ENCODE measurements around the gene TSN. TPM values are rescaled to one million over a fixed set of nuclear protein-coding genes. Genes with fewer than 3 reads are reported as not detected.
A peak's percentile ranks its signal among the peaks of the same experiment; 100 is the strongest.

Gene TSN
- total and polyA plus RNA-seq, 2 experiments from 2014 or later, result 62.5 to 94.8 TPM

- Mint-ChIP-seq H3K27ac (peak overlapping the region; percentile 53), H3K36me3 (ENCODE audit: low read depth) (no peaks in the 10 kb centered on the region; the same call in 1 of the 3 replicates), H3K9me3 (peaks cover 9% of the 10 kb centered on the region; the same call in 2 of the 3 replicates), H3K27me3 (ENCODE audit: insufficient read depth, low read depth, poor library complexity) (peaks cover 9% of the 10 kb centered on the region), H3K4me1 (peaks cover 33% of the 10 kb centered on the region), H3K4me3 (peak overlapping the region; percentile 23; the same call in 1 of the 3 replicates)
- no peaks in the 10 kb centered on the region; the same call in 1 of the 2 replicates for H3F3A ChIP-seq (replicated peaks; ENCODE audit: low read depth)
- ATAC-seq (peak; percentile 16; the same call in 1 of the 3 replicates), DNase-seq (ENCODE audit: low spot score) (peak; percentile 28)
- H3K27me3 ChIP-seq (ENCODE audit: insufficient read depth), result no peaks in the 10 kb centered on the region
- peak overlapping the region; percentile 16 for H3K4me2 ChIP-seq
- H4K20me1 ChIP-seq (replicated peaks; ENCODE audit: insufficient read depth), result no peaks in the 10 kb centered on the region
- H3K4me1 ChIP-seq (ENCODE audit: insufficient read depth), result peaks cover 34% of the 10 kb centered on the region
- H3K79me2 ChIP-seq (replicated peaks; ENCODE audit: insufficient read depth), result no peaks in the 10 kb centered on the region
- TF ChIP-seq NANOG (IDR thresholded peaks at IDR 0.05; ENCODE audit: borderline replicate concordance) (peak; percentile 60; the same call in 1 of the 2 replicates), POLR2AphosphoS5 (IDR thresholded peaks at IDR 0.05; ENCODE audit: low read depth) (no peak)
- peak overlapping the region; percentile 5 for H3K4me3 ChIP-seq
- H3K27ac ChIP-seq (ENCODE audit: low read depth), result peak overlapping the region; percentile 93
- no peaks in the 10 kb centered on the region for H3K36me3 ChIP-seq (ENCODE audit: insufficient read depth)
- H2AFZ ChIP-seq, result no peak overlapping the region
- H3K9me2 ChIP-seq (ENCODE audit: insufficient read depth), result no peaks in the 10 kb centered on the region; the same call in 1 of the 2 replicates
These were observed 36.4 kb downstream of the TSN start for GRCh38 chr2:121791801-121792221.

GRCh38 chr2:121793816-121794215 lies 38.4 kb downstream of the TSN start:
- no peaks in the 10 kb centered on the region for H4K20me1 ChIP-seq (replicated peaks; ENCODE audit: insufficient read depth)
- H3K9me2 ChIP-seq (ENCODE audit: insufficient read depth), result no peaks in the 10 kb centered on the region; the same call in 1 of the 2 replicates
- H2AFZ ChIP-seq, result no peak overlapping the region
- H3K36me3 Mint-ChIP-seq (ENCODE audit: low read depth), result peaks cover 3% of the 10 kb centered on the region; the same call in 1 of the 3 replicates
- H3K9me3 Mint-ChIP-seq, result peaks cover 1% of the 10 kb centered on the region; the same call in 1 of the 3 replicates
- no peaks in the 10 kb centered on the region for H3K36me3 ChIP-seq (ENCODE audit: insufficient read depth)
- no peak for ATAC-seq
- H3K4me3 ChIP-seq, result no peak overlapping the region
- DNase-seq (ENCODE audit: low spot score), result no peak
- H3K27me3 ChIP-seq (ENCODE audit: insufficient read depth), result no peaks in the 10 kb centered on the region
- H3K79me2 ChIP-seq (replicated peaks; ENCODE audit: insufficient read depth), result no peaks in the 10 kb centered on the region
- H3K4me3 Mint-ChIP-seq, result no peak overlapping the region
- no peak overlapping the region; the same call in 1 of the 2 replicates for H3K27ac Mint-ChIP-seq
- no peaks in the 10 kb centered on the region; the same call in 1 of the 2 replicates for H3F3A ChIP-seq (replicated peaks; ENCODE audit: low read depth)
- peaks cover 6% of the 10 kb centered on the region for H3K27me3 Mint-ChIP-seq (ENCODE audit: insufficient read depth, low read depth, poor library complexity)
- peaks cover 33% of the 10 kb centered on the region for H3K4me1 Mint-ChIP-seq
- no peak overlapping the region for H3K4me2 ChIP-seq
- H3K27ac ChIP-seq (ENCODE audit: low read depth), result 0 out of 2 replicates have a peak overlapping the region, but pooled peaks have one; percentile 93
- H3K4me1 ChIP-seq (ENCODE audit: insufficient read depth), result peaks cover 34% of the 10 kb centered on the region
- no peak for TF ChIP-seq POLR2AphosphoS5 (IDR thresholded peaks at IDR 0.05; ENCODE audit: low read depth)
- no peak for TF ChIP-seq ZNF114 (CRISPR knock-in tag; IDR thresholded peaks at IDR 0.05)
- no peak for TF ChIP-seq EZH2 (IDR thresholded peaks at IDR 0.05; ENCODE audit: low read depth, unreplicated experiment)
- no peak for TF ChIP-seq STAT1 (IDR thresholded peaks at IDR 0.05; ENCODE audit: unreplicated experiment)
- TF ChIP-seq REST (IDR thresholded peaks at IDR 0.05; ENCODE audit: unreplicated experiment), result no peak
- no peak for TF ChIP-seq CREB1 (CRISPR knock-in tag; IDR thresholded peaks at IDR 0.05; ENCODE audit: low read depth)
- no peak for TF ChIP-seq EZH2phosphoT487 (IDR thresholded peaks at IDR 0.05; ENCODE audit: unreplicated experiment)
- TF ChIP-seq ETS1 (IDR thresholded peaks at IDR 0.05), result no peak
- TF ChIP-seq CTCF (conservative IDR thresholded peaks at IDR 0.05; ENCODE audit: low read depth in 2 of 2), result no peak
- no peak for TF ChIP-seq ZNF331 (CRISPR knock-in tag; IDR thresholded peaks at IDR 0.05; ENCODE audit: low read depth)
- TF ChIP-seq JUNB (IDR thresholded peaks at IDR 0.05; ENCODE audit: unreplicated experiment), result no peak

Data from GM23338 (cell line).